A549 (cell line): Measurements from ENCODE around the gene REV1.

ENCODE experiments used
- CTCF ChIP-seq: fragments of >200 bp; sonication (Bioruptor Twin); formaldehyde crosslinking; IDR thresholded peaks from 3 replicates; pipeline ENCODE4 v1.5.1; 2016
- NFE2L2 ChIP-seq: fragments of 150-350 bp; conservative IDR thresholded peaks from 2 replicates; pipeline ENCODE4 v1.6.1; 2014; ENCODE audit warnings: low read length
- POLR2A ChIP-seq: IDR thresholded peaks from 2 replicates; pipeline ENCODE4 v1.6.1; 2012; ENCODE audit warnings: mild to moderate bottlenecking, low read length
- USF2 ChIP-seq: fragments of 450-650 bp; IDR thresholded peaks from 2 replicates; pipeline ENCODE4 v1.6.1; 2014; ENCODE audit warnings: antibody characterized with exemption
- ZNF302 ChIP-seq: fragments of 250-450 bp; sonication (Bioruptor Pico); IDR thresholded peaks from 2 replicates; pipeline ENCODE4 v1.9.0; 2021; ENCODE audit warnings: inconsistent platforms, mild to moderate bottlenecking, moderate library complexity

GRCh38 chr2:99404039-99404796 is 85.6 kb downstream of the REV1 start:
- TF ChIP-seq CTCF (no peak), NFE2L2 (no peak), ZNF302 (CRISPR knock-in tag) (no peak), POLR2A (no peak), USF2 (no peak)
